Keratinocyte (primary cell): Measurements from ENCODE around the gene C12orf42. TPM values are rescaled to one million over a fixed set of nuclear protein-coding genes. Genes with fewer than 3 reads are reported as not detected.
A peak's percentile ranks its signal among the peaks of the same experiment; 100 is the strongest.

Experiments used
- DNase-seq: peaks from one replicate; pipeline ENCODE4 v3.0.0-alpha.2; 2011; ENCODE audit warnings: low read depth, missing footprints, low spot score
- FAIRE-seq: peaks from 2 replicates; lab custom pipeline; 2011; peaks lifted over from hg19 to GRCh38; lab: Jason Lieb, UNC
- H2AFZ ChIP-seq: 2 replicates; pipeline ENCODE4 v1.6.0; 2012; ENCODE audit warnings: low read length, control low read depth, inconsistent platforms; ENCODE audit not compliant: control insufficient read depth
- H3K27ac ChIP-seq: 2 replicates; pipeline ENCODE4 v1.5.1; 2011; ENCODE audit warnings: low read length; ENCODE audit not compliant: control insufficient read depth, insufficient read depth
- H3K27me3 ChIP-seq: 3 replicates; pipeline ENCODE4 v1.6.0; 2011; ENCODE audit warnings: low read length; ENCODE audit not compliant: control insufficient read depth, insufficient read depth; ENCODE audit errors: extremely low read depth
- H3K36me3 ChIP-seq, 2 experiments: 2 replicates in 1 of 2; 3 replicates in 1 of 2; pipeline ENCODE4 v1.5.1; 2011; ENCODE audit warnings: low read length in 2 of 2, mild to moderate bottlenecking in 1 of 2; ENCODE audit not compliant: control insufficient read depth in 2 of 2, insufficient read depth in 2 of 2; ENCODE audit errors: extremely low read depth in 1 of 2
- H3K4me1 ChIP-seq: 3 replicates; pipeline ENCODE4 v1.5.1; 2011; ENCODE audit warnings: low read length; ENCODE audit not compliant: control insufficient read depth, insufficient read depth; ENCODE audit errors: extremely low read depth
- H3K4me2 ChIP-seq: 3 replicates; pipeline ENCODE4 v1.6.0; 2011; ENCODE audit warnings: low read depth, low read length; ENCODE audit not compliant: control insufficient read depth, insufficient read depth; ENCODE audit errors: extremely low read depth
- H3K4me3 ChIP-seq, 3 experiments: fragments of 200-600 bp in 1 of 3; sonication (generic) in 1 of 3; 2 replicates in 2 of 3; 3 replicates in 1 of 3; pipeline ENCODE4 v1.5.1; 2011 to 2016; ENCODE audit warnings: low read length in 3 of 3, mild to moderate bottlenecking in 3 of 3, control low read depth in 2 of 3, inconsistent platforms in 1 of 3, low read depth in 1 of 3, mixed read lengths in 1 of 3, mixed run types in 1 of 3, moderate library complexity in 1 of 3; ENCODE audit not compliant: control insufficient read depth in 2 of 3, insufficient read depth in 2 of 3; ENCODE audit errors: extremely low read depth in 1 of 3
- H3K79me2 ChIP-seq: 2 replicates; pipeline ENCODE4 v1.6.0; 2012; ENCODE audit warnings: low read length; ENCODE audit not compliant: control insufficient read depth, insufficient read depth
- H3K9ac ChIP-seq: 3 replicates; pipeline ENCODE4 v1.6.0; 2011; ENCODE audit warnings: low read length; ENCODE audit not compliant: control insufficient read depth, insufficient read depth; ENCODE audit errors: extremely low read depth
- H3K9me1 ChIP-seq: 3 replicates; pipeline ENCODE4 v1.6.0; 2011; ENCODE audit warnings: low read length; ENCODE audit not compliant: control insufficient read depth, insufficient read depth; ENCODE audit errors: extremely low read depth
- H3K9me3 ChIP-seq: 2 replicates; pipeline ENCODE4 v1.5.1; 2012; ENCODE audit warnings: low read depth, low read length; ENCODE audit not compliant: control insufficient read depth
- H4K20me1 ChIP-seq: 3 replicates; pipeline ENCODE4 v1.6.0; 2011; ENCODE audit warnings: low read length; ENCODE audit not compliant: control insufficient read depth, insufficient read depth; ENCODE audit errors: extremely low read depth
- EZH2 ChIP-seq: IDR thresholded peaks from one replicate; pipeline ENCODE4 v1.6.1; 2012; ENCODE audit warnings: inconsistent platforms, mild to moderate bottlenecking, low read length, moderate library complexity
- dilution Hi-C: fragments of 300-500 bp; cut with MboI; formaldehyde crosslinking; loops from one replicate; pipeline ENCODE4 v1.7.0; 2020; ENCODE audit warnings: low sequenced_read_pairs; ENCODE audit not compliant: extremely low pct_ligation_motif_present
- polyA plus RNA-seq, 5 experiments: library from polyadenylated mRNA; depleted of rRNA in 3 of 5; stranded (reverse) in 3 of 5; stranded (forward) in 1 of 5; unstranded in 1 of 5; fragments of >200 nt; gene quantifications; 1 replicate in 1 of 5; 2 replicates in 3 of 5; 3 replicates in 1 of 5; pipeline versions ENCODE4 v1.2.1 to v1.2.3, GENCODE V29; 2011 to 2012; ENCODE audit warnings: missing spikeins in 2 of 5, low read depth in 1 of 5, low replicate concordance in 1 of 5
- TF ChIP-seq, protein P1 (sequence below), 3 experiments: IDR thresholded peaks in 1 of 3; conservative IDR thresholded peaks in 1 of 3; optimal IDR thresholded peaks in 1 of 3; 2 replicates in 2 of 3; 3 replicates in 1 of 3; pipeline versions ENCODE3 to v1.5.1; 2011; ENCODE audit warnings: low read length in 3 of 3, mild to moderate bottlenecking in 3 of 3, moderate library complexity in 2 of 3, control low read depth in 1 of 3, inconsistent platforms in 1 of 3; ENCODE audit not compliant: insufficient read depth in 2 of 3; ENCODE audit errors: extremely low read depth in 1 of 3

Gene C12orf42
- polyA plus RNA-seq, 1 donor (not counting 4 experiments of a cell fraction or from before 2014, with no cell fraction given): 0.08 TPM

DNA sequence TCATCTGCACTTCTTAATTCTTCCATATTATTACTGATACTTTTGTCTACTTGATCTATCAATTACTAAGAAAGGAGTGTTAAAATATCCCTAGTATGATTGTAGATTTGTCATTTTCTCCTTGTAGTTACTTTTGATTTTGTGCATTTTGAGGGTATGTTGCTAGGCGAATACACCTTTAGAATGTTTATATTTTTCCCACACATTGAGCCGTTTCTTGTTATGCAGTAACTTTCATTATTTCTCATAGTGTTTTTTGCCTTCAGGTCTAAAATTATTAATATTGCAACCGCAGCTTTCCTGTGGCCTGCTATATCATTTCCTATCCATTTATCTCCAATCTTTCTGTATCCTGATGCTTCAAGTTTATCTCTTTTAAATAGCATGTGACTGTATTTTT lies 44.6 kb upstream of the C12orf42 start:
- DNase-seq (no peak), FAIRE-seq (no peak)
- no peaks in the 10 kb centered on the region for H3K36me3 ChIP-seq
- no peak for TF ChIP-seq EZH2
- TF ChIP-seq, protein P1, sequence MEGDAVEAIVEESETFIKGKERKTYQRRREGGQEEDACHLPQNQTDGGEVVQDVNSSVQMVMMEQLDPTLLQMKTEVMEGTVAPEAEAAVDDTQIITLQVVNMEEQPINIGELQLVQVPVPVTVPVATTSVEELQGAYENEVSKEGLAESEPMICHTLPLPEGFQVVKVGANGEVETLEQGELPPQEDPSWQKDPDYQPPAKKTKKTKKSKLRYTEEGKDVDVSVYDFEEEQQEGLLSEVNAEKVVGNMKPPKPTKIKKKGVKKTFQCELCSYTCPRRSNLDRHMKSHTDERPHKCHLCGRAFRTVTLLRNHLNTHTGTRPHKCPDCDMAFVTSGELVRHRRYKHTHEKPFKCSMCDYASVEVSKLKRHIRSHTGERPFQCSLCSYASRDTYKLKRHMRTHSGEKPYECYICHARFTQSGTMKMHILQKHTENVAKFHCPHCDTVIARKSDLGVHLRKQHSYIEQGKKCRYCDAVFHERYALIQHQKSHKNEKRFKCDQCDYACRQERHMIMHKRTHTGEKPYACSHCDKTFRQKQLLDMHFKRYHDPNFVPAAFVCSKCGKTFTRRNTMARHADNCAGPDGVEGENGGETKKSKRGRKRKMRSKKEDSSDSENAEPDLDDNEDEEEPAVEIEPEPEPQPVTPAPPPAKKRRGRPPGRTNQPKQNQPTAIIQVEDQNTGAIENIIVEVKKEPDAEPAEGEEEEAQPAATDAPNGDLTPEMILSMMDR (optimal IDR thresholded peaks at IDR 0.05 in 1 of 3, IDR thresholded peaks at IDR 0.05 in 1 of 3, conservative IDR thresholded peaks at IDR 0.05 in 1 of 3; ENCODE audit: extremely low read depth in 1 of 3, insufficient read depth in 2 of 3, low read length in 3 of 3): no peak
- H3K79me2 ChIP-seq: no peaks in the 10 kb centered on the region
- dilution Hi-C loops: no loop called here
- no peaks in the 10 kb centered on the region for H3K27me3 ChIP-seq
- no peak overlapping the region for H2AFZ ChIP-seq
- no peaks in the 10 kb centered on the region for H4K20me1 ChIP-seq
- peaks cover 6% of the 10 kb centered on the region for H3K4me1 ChIP-seq
- no peak overlapping the region for H3K9ac ChIP-seq
- no peak overlapping the region for H3K4me2 ChIP-seq
- no peaks in the 10 kb centered on the region for H3K9me1 ChIP-seq
- no peak overlapping the region for H3K4me3 ChIP-seq
- H3K9me3 ChIP-seq: no peaks in the 10 kb centered on the region
- no peak overlapping the region for H3K27ac ChIP-seq

DNA sequence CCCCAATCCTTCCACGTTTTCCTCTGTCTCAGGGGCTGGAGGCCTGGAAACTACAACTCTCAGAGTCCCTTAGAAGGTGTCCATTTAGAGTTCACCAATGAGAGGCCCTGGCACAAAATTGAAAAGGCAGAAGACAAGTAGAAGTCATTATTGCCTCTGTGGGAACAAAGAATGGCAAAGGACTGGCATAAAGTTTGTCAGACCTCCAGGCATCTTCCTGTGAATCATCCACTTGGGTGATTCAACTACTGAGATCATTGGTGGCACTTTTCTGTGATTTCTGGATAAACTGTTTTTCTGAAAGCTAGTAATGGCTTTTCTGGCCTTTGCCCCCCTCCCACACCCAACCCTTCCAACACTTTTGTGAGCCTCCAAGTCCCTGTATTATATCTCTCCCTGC lies 42.6 kb upstream of the C12orf42 start:
- Histone ChIP-seq H3K27me3 (no peaks in the 10 kb centered on the region), H3K9me3 (no peaks in the 10 kb centered on the region), H3K27ac (no peak overlapping the region), H3K36me3 (no peaks in the 10 kb centered on the region), H3K4me3 (no peak overlapping the region), H3K9ac (no peak overlapping the region), H3K79me2 (no peaks in the 10 kb centered on the region), H3K4me1 (peaks cover 6% of the 10 kb centered on the region), H3K9me1 (no peaks in the 10 kb centered on the region), H3K4me2 (no peak overlapping the region), H2AFZ (peak overlapping the region; percentile 14), H4K20me1 (no peaks in the 10 kb centered on the region)
- FAIRE-seq: peak; percentile 80
- no peak for TF ChIP-seq EZH2
- TF ChIP-seq, protein P1 (optimal IDR thresholded peaks at IDR 0.05 in 1 of 3, IDR thresholded peaks at IDR 0.05 in 1 of 3, conservative IDR thresholded peaks at IDR 0.05 in 1 of 3; ENCODE audit: extremely low read depth in 1 of 3, insufficient read depth in 2 of 3, low read length in 3 of 3): no peak
- dilution Hi-C loops: no loop called here
- no peak for DNase-seq
